WTC11 (cell line): Measurements from ENCODE around the gene VILL. TPM values are rescaled to one million over a fixed set of nuclear protein-coding genes. Genes with fewer than 3 reads are reported as not detected.

Experiments
- ATF1 ChIP-seq: sonication (generic); formaldehyde crosslinking; IDR thresholded peaks from 2 replicates; pipeline ENCODE4 v1.8.1; 2023; ENCODE audit warnings: mild to moderate bottlenecking, moderate library complexity, missing genetic modification reagents
- ATF3 ChIP-seq: sonication (generic); formaldehyde crosslinking; conservative IDR thresholded peaks from 2 replicates; pipeline ENCODE4 v1.8.1; 2022; ENCODE audit warnings: mild to moderate bottlenecking, missing genetic modification reagents
- CREM ChIP-seq: sonication (generic); formaldehyde crosslinking; IDR thresholded peaks from 2 replicates; pipeline ENCODE4 v1.8.1; 2022; ENCODE audit warnings: mild to moderate bottlenecking, missing genetic modification reagents, moderate library complexity
- ESRRA ChIP-seq: sonication (generic); formaldehyde crosslinking; IDR thresholded peaks from 2 replicates; pipeline ENCODE4 v1.8.1; 2022; ENCODE audit warnings: mild to moderate bottlenecking, missing genetic modification reagents, borderline replicate concordance
- FOXJ3 ChIP-seq: sonication (generic); formaldehyde crosslinking; IDR thresholded peaks from 2 replicates; pipeline ENCODE4 v1.9.0; 2021; ENCODE audit warnings: missing genetic modification reagents, mild to moderate bottlenecking, borderline replicate concordance
- GABPB1 ChIP-seq: sonication (generic); formaldehyde crosslinking; IDR thresholded peaks from 2 replicates; pipeline ENCODE4 v1.8.1; 2023; ENCODE audit warnings: mild to moderate bottlenecking, missing genetic modification reagents
- HMGA2 ChIP-seq: fragments of 250-450 bp; sonication (Bioruptor Pico); IDR thresholded peaks from 2 replicates; pipeline ENCODE4 v1.4.0; 2021; ENCODE audit warnings: mild to moderate bottlenecking, moderate library complexity
- JUN ChIP-seq: sonication (generic); formaldehyde crosslinking; IDR thresholded peaks from 2 replicates; pipeline ENCODE4 v1.8.0; 2023; ENCODE audit warnings: mild to moderate bottlenecking, missing genetic modification reagents
- MXD4 ChIP-seq: fragments of 250-450 bp; sonication (Bioruptor Pico); IDR thresholded peaks from 2 replicates; pipeline ENCODE4 v1.8.0; 2021; ENCODE audit warnings: mild to moderate bottlenecking, moderate library complexity, borderline replicate concordance
- NFATC4 ChIP-seq: fragments of 250-450 bp; sonication (Bioruptor Pico); IDR thresholded peaks from 2 replicates; pipeline ENCODE4 v1.9.0; 2021; ENCODE audit warnings: mild to moderate bottlenecking
- NFYB ChIP-seq: sonication (generic); formaldehyde crosslinking; conservative IDR thresholded peaks from 2 replicates; pipeline ENCODE4 v1.8.0; 2022; ENCODE audit warnings: low read depth, missing genetic modification reagents
- NR1H2 ChIP-seq: sonication (generic); formaldehyde crosslinking; IDR thresholded peaks from 2 replicates; pipeline ENCODE4 v1.9.0; 2021; ENCODE audit warnings: mild to moderate bottlenecking, moderate library complexity, missing genetic modification reagents
- OVOL2 ChIP-seq: fragments of 250-450 bp; sonication (Bioruptor Pico); IDR thresholded peaks from 2 replicates; pipeline ENCODE4 v1.9.0; 2021; ENCODE audit warnings: mild to moderate bottlenecking, borderline replicate concordance
- SMAD4 ChIP-seq: sonication (generic); formaldehyde crosslinking; IDR thresholded peaks from 2 replicates; pipeline ENCODE4 v1.8.0; 2022; ENCODE audit warnings: mild to moderate bottlenecking, missing genetic modification reagents
- SP1 ChIP-seq: sonication (generic); formaldehyde crosslinking; conservative IDR thresholded peaks from 2 replicates; pipeline ENCODE4 v1.8.1; 2022; ENCODE audit warnings: missing genetic modification reagents
- TCF7 ChIP-seq: sonication (generic); formaldehyde crosslinking; IDR thresholded peaks from 2 replicates; pipeline ENCODE4 v1.8.0; 2022; ENCODE audit warnings: mild to moderate bottlenecking, low read depth, missing genetic modification reagents, moderate library complexity
- TEAD4 ChIP-seq: sonication (generic); formaldehyde crosslinking; IDR thresholded peaks from 2 replicates; pipeline ENCODE4 v1.8.0; 2022; ENCODE audit warnings: mild to moderate bottlenecking, missing genetic modification reagents
- ZMAT4 ChIP-seq: fragments of 250-450 bp; sonication (Bioruptor Pico); IDR thresholded peaks from 2 replicates; pipeline ENCODE4 v1.9.0; 2021; ENCODE audit warnings: mild to moderate bottlenecking
- ZNF219 ChIP-seq: sonication (generic); formaldehyde crosslinking; IDR thresholded peaks from 2 replicates; pipeline ENCODE4 v1.8.0; 2023; ENCODE audit warnings: missing genetic modification reagents, mild to moderate bottlenecking, borderline replicate concordance
- ZNF232 ChIP-seq: sonication (generic); formaldehyde crosslinking; IDR thresholded peaks from 2 replicates; pipeline ENCODE4 v1.8.0; 2022; ENCODE audit warnings: mild to moderate bottlenecking, missing genetic modification reagents
- ZNF281 ChIP-seq: sonication (generic); formaldehyde crosslinking; IDR thresholded peaks from 2 replicates; pipeline ENCODE4 v1.8.0; 2023; ENCODE audit warnings: mild to moderate bottlenecking, missing genetic modification reagents
- ZNF396 ChIP-seq: fragments of 250-450 bp; sonication (Bioruptor Pico); IDR thresholded peaks from 2 replicates; pipeline ENCODE4 v1.8.0; 2021; ENCODE audit warnings: mild to moderate bottlenecking, moderate library complexity, borderline replicate concordance
- ZNF416 ChIP-seq: fragments of 250-450 bp; sonication (Bioruptor Pico); IDR thresholded peaks from 2 replicates; pipeline ENCODE4 v1.9.0; 2021; ENCODE audit warnings: mild to moderate bottlenecking, inconsistent platforms
- ZNF671 ChIP-seq: fragments of 250-450 bp; sonication (Bioruptor Pico); IDR thresholded peaks from 2 replicates; pipeline ENCODE4 v1.8.0; 2021; ENCODE audit warnings: mild to moderate bottlenecking
- total RNA-seq: library from RNA; stranded (reverse); gene quantifications from 3 replicates; pipeline ENCODE4 v1.2.3, GENCODE V29; 2021
- TF ChIP-seq, protein P1 (sequence below): sonication (generic); formaldehyde crosslinking; IDR thresholded peaks from 2 replicates; pipeline ENCODE4 v1.8.0; 2022; ENCODE audit warnings: mild to moderate bottlenecking, missing genetic modification reagents
- TF ChIP-seq, protein P2 (sequence below): sonication (generic); formaldehyde crosslinking; IDR thresholded peaks from 2 replicates; pipeline ENCODE4 v1.8.1; 2022; ENCODE audit warnings: missing genetic modification reagents, borderline replicate concordance
- TF ChIP-seq, protein P3 (sequence below): sonication (generic); formaldehyde crosslinking; IDR thresholded peaks from 2 replicates; pipeline ENCODE4 v1.8.1; 2022; ENCODE audit warnings: low read depth, missing genetic modification reagents, borderline replicate concordance
- TF ChIP-seq, protein P4 (sequence below): fragments of 250-450 bp; sonication (Bioruptor Pico); conservative IDR thresholded peaks from 2 replicates; pipeline ENCODE4 v1.9.0; 2021; ENCODE audit warnings: mild to moderate bottlenecking
- TF ChIP-seq, protein P5 (sequence below): sonication (generic); formaldehyde crosslinking; IDR thresholded peaks from 2 replicates; pipeline ENCODE4 v1.8.0; 2022; ENCODE audit warnings: mild to moderate bottlenecking, missing genetic modification reagents

The VILL gene
- total RNA-seq, 1 experiment from 2014 or later, result 4.7 TPM

DNA sequence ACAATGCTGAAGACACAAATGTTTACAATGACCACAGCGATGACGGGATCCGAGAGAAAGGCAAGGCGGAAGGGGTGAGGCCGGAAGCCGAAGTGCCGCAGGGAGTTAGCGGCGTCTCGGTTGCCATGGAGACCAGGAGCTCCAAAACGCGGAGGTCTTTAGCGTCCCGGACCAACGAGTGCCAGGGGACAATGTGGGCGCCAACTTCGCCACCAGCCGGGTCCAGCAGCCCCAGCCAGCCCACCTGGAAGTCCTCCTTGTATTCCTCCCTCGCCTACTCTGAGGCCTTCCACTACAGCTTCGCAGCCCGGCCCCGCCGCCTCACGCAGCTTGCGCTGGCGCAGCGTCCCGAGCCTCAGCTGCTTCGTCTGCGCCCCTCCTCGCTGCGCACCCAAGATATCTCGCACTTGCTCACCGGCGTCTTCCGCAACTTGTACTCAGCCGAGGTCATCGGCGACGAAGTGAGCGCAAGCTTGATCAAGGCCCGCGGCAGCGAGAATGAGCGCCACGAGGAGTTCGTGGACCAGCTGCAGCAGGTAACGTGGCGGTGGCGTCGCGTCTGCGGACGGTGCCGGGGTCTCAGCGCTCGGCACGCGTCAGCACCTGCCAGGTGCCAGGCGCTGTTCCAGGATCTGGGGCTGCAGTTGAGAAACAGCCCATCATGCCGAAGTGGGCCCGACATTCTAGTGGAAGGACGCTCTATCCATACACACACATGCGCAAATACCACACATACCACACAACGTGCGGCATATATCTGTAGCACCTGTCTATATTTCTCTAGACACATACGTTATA, 48.7 kb downstream of the VILL start, which contains the start of gene DLEC1 (continued):
- TF ChIP-seq, protein P1, sequence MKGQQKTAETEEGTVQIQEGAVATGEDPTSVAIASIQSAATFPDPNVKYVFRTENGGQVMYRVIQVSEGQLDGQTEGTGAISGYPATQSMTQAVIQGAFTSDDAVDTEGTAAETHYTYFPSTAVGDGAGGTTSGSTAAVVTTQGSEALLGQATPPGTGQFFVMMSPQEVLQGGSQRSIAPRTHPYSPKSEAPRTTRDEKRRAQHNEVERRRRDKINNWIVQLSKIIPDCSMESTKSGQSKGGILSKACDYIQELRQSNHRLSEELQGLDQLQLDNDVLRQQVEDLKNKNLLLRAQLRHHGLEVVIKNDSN (CRISPR knock-in tag), result peak; percentile 72; the same call in 1 of the 2 replicates
- TF ChIP-seq TEAD4 (CRISPR knock-in tag) (peak; percentile 73; the same call in 1 of the 2 replicates), JUN (CRISPR knock-in tag) (peak; percentile 93), ATF3 (CRISPR knock-in tag) (0 out of 2 replicates have a peak, but pooled peaks have one; percentile 6), SP1 (CRISPR knock-in tag) (peak; percentile 76), ATF1 (CRISPR knock-in tag) (peak; percentile 85; the same call in 1 of the 2 replicates), CREM (CRISPR knock-in tag) (peak; percentile 74; the same call in 1 of the 2 replicates), ZNF396 (no peak), OVOL2 (CRISPR knock-in tag) (no peak), SMAD4 (CRISPR knock-in tag) (0 out of 2 replicates have a peak, but pooled peaks have one; percentile 25), NR1H2 (CRISPR knock-in tag) (peak; percentile 85; the same call in 1 of the 2 replicates), ESRRA (CRISPR knock-in tag) (peak; percentile 94), ZNF219 (CRISPR knock-in tag) (peak; percentile 77; the same call in 1 of the 2 replicates), ZNF671 (CRISPR knock-in tag) (no peak), NFATC4 (CRISPR knock-in tag) (no peak), TCF7 (peak; percentile 93; the same call in 1 of the 2 replicates), HMGA2 (no peak), ZNF416 (CRISPR knock-in tag) (no peak), ZNF232 (CRISPR knock-in tag) (peak; percentile 96), FOXJ3 (CRISPR knock-in tag) (peak; percentile 76; the same call in 1 of the 2 replicates), ZMAT4 (no peak), GABPB1 (CRISPR knock-in tag) (no peak), MXD4 (CRISPR knock-in tag) (no peak), NFYB (CRISPR knock-in tag) (no peak), ZNF281 (CRISPR knock-in tag) (peak; percentile 78)
- TF ChIP-seq, protein P2, sequence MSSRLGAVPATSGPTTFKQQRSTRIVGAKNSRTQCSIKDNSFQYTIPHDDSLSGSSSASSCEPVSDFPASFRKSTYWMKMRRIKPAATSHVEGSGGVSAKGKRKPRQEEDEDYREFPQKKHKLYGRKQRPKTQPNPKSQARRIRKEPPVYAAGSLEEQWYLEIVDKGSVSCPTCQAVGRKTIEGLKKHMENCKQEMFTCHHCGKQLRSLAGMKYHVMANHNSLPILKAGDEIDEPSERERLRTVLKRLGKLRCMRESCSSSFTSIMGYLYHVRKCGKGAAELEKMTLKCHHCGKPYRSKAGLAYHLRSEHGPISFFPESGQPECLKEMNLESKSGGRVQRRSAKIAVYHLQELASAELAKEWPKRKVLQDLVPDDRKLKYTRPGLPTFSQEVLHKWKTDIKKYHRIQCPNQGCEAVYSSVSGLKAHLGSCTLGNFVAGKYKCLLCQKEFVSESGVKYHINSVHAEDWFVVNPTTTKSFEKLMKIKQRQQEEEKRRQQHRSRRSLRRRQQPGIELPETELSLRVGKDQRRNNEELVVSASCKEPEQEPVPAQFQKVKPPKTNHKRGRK (CRISPR knock-in tag), result no peak
- TF ChIP-seq, protein P3, sequence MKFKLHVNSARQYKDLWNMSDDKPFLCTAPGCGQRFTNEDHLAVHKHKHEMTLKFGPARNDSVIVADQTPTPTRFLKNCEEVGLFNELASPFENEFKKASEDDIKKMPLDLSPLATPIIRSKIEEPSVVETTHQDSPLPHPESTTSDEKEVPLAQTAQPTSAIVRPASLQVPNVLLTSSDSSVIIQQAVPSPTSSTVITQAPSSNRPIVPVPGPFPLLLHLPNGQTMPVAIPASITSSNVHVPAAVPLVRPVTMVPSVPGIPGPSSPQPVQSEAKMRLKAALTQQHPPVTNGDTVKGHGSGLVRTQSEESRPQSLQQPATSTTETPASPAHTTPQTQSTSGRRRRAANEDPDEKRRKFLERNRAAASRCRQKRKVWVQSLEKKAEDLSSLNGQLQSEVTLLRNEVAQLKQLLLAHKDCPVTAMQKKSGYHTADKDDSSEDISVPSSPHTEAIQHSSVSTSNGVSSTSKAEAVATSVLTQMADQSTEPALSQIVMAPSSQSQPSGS (CRISPR knock-in tag), result 0 out of 2 replicates have a peak, but pooled peaks have one; percentile 57
- TF ChIP-seq, protein P4, sequence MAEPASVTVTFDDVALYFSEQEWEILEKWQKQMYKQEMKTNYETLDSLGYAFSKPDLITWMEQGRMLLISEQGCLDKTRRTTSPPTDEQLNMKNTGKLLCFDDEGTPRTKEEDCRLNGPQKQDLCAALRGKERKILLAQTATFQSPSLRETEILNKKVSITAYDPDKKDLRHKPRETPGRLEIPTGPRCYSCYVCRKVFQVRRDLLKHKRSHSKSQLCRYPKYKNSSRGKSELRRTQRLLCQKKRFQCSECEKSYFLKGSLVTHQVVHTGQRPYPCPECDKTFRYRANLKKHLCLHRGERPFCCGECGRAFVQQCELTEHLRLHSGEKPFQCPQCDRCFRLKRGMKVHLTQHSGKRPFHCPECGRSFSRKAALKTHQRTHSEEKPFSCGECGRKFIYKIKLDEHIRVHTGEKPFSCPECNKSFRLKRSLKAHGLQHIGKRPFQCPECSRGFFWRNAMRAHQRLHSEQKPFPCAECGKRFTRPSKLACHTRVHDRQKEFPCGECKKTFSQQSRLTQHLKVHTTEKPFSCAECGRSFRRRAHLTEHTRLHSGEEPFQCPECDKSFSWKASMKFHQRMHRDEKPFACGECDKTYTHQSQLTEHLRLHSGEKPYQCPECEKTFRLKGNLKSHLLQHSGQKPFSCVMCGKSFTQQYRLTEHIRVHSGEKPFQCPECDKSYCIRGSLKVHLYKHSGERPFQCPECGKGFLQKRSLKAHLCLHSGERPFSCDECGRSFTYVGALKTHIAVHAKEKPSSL (CRISPR knock-in tag), result no peak
- TF ChIP-seq, protein P5, sequence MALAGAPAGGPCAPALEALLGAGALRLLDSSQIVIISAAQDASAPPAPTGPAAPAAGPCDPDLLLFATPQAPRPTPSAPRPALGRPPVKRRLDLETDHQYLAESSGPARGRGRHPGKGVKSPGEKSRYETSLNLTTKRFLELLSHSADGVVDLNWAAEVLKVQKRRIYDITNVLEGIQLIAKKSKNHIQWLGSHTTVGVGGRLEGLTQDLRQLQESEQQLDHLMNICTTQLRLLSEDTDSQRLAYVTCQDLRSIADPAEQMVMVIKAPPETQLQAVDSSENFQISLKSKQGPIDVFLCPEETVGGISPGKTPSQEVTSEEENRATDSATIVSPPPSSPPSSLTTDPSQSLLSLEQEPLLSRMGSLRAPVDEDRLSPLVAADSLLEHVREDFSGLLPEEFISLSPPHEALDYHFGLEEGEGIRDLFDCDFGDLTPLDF (CRISPR knock-in tag), result 0 out of 2 replicates have a peak, but pooled peaks have one; percentile 90
